HG02588 (cell line): ENCODE results near the gene GPR108.

Experiments
- ATAC-seq: cut with Tn5 transposase; IDR thresholded peaks from one replicate; pipeline ENCODE4 v1.9.1; 2021; ENCODE audit warnings: mild to moderate bottlenecking, moderate library complexity; ENCODE audit not compliant: unreplicated experiment

The GPR108 gene

GRCh38 chr19:6737873-6738786 lies 750 bp upstream of the GPR108 start:
- no peak for ATAC-seq

- ATAC-seq = no peak
Observed at GRCh38 chr19:6736917-6737283, 480 bp downstream of the GPR108 start.

GRCh38 chr19:6736169-6736916 lies 1.0 kb downstream of the GPR108 start:
- ATAC-seq = no peak

GRCh38 chr19:6735181-6735911 lies 2.0 kb downstream of the GPR108 start:
- no peak for ATAC-seq

- no peak for ATAC-seq
Observed at GRCh38 chr19:6734096-6734696, 3.2 kb downstream of the GPR108 start.

- no peak for ATAC-seq
Observed at GRCh38 chr19:6733338-6734095, 3.9 kb downstream of the GPR108 start.

GRCh38 chr19:6732803-6733337 lies 4.5 kb downstream of the GPR108 start:
- no peak for ATAC-seq

GRCh38 chr19:6731822-6732221 lies 5.6 kb downstream of the GPR108 start:
- ATAC-seq = no peak

- no peak for ATAC-seq
Observed at GRCh38 chr19:6730941-6731670, 6.3 kb downstream of the GPR108 start.

GRCh38 chr19:6730153-6730804 lies 7.1 kb downstream of the GPR108 start:
- no peak for ATAC-seq

- no peak for ATAC-seq
Observed at GRCh38 chr19:6729573-6730152, 7.7 kb downstream of the GPR108 start.

- ATAC-seq = no peak
Observed at GRCh38 chr19:6728346-6728745, 9.0 kb downstream of the GPR108 start.

GRCh38 chr19:6725513-6726231 lies 11.7 kb downstream of the GPR108 start:
- no peak for ATAC-seq

- ATAC-seq = no peak
Observed at GRCh38 chr19:6724631-6725492, 12.5 kb downstream of the GPR108 start.

- no peak for ATAC-seq
Observed at GRCh38 chr19:6723738-6724137, 13.6 kb downstream of the GPR108 start.

- no peak for ATAC-seq
Observed at GRCh38 chr19:6723108-6723618, 14.2 kb downstream of the GPR108 start.

GRCh38 chr19:6721773-6722172 lies 15.6 kb downstream of the GPR108 start:
- no peak for ATAC-seq
